GM21737 (cell line): ENCODE data around the gene KLF15.

Source experiments
- ATAC-seq: cut with Tn5 transposase; IDR thresholded peaks from one replicate; pipeline ENCODE4 v1.9.1; 2021; ENCODE audit warnings: mild to moderate bottlenecking, moderate library complexity; ENCODE audit not compliant: unreplicated experiment

Gene KLF15

DNA sequence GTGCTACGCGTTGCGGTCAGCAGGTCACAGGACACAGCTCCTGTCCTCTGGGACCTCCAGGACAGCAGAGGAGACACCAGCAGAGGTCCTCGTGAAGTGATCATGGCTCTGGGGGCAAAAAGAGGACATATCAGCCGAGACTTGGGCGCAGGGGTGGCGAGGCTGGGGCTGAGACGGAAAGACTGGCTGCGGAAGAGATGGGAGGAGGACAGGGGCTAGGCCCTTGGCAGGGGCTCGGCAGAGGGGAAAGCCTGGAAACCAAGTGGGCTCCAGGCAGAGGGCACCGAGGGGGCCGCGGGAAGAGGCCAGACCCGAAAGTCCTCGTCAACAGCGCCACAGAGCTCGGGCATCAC is 32.6 kb upstream of the KLF15 start:
- ATAC-seq: no peak

DNA sequence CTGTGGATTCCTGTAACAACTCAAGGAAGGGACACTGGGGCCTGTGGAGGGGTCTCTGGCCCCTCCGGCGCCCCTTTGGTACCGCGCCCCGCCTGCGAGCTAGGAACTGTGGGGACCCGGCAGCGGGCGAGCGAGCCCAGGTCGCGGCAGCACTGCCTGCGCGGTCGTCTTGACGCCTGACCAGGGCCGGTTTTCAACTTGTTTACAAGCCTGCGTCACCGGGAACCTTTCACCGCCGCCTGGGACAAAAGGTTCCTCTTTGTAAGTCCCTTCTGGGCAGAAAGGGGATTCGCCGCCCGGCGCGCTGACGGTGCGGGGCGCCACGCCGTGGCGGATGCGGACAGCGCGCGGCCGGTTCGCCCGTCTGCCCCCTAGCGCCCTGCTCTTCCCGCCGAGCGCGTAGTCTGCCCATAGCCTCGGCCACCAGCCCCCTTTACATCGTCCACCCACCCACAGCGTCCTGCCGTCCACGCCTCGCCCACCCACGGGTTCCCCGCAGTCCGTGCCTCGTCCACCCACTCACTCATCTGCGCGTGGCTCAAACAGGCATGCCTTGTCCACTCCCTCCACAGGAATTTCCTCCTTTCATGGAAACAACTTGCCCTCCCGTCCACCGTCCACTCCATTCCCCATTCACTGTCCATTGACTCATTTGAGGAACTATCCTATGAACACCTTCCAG is 32.0 kb upstream of the KLF15 start:
- ATAC-seq: no peak

DNA sequence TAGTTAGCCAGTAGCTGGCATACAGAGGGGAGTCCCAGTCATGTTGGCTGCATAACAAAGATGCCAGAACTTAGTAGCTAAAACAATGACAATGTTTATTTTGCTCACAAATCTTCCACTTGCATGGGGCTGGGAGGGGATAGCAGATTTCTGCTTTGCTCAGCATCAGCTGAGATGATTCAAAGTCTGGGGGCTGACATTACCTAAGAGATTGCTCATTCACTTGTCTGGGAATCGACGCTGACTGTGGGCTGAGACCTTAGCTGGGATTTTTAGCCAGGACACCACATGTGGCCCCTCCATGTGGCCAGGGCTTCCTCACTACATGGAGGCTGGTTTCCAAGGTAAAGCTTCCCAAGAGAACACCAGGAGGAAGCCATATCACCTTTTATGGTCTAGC is 24.8 kb upstream of the KLF15 start:
- no peak for ATAC-seq

DNA sequence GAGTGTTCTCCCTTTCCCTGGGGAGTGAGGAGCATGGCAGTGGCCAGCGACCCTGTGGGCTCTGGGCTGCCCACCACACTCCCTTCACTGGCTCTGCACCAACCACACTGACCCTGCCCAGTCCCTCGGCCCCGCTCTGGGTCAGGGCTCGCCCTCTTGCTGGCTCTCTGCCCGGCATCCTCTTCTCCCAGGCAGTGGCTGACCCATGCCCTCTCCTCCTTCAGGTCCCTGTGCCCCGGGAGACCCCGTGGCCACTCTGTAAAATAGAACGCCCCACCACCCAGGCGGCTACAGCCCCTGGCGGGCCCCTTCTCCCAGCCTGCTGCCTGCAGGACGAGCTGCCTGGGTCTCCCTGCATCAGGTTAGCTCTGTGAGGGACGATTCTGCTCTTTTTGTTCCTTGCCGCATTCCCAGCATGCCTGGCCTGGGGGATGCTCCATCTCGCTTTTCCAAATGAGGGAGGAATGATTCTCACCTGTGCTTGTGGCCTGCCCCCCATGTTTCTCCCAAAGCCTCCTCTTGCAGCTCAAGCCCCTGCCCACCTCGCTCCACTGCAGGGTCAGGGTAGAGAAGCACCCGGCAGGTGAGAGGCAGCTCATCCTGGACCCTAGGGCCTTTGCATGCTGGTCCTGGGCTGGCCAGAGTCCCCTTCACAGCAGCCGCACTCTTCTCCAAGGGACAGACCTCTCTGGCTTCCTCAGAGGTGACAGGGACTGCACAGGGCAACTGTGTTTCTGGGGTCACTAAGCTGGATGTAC is 23.0 kb upstream of the KLF15 start:
- no peak for ATAC-seq

DNA sequence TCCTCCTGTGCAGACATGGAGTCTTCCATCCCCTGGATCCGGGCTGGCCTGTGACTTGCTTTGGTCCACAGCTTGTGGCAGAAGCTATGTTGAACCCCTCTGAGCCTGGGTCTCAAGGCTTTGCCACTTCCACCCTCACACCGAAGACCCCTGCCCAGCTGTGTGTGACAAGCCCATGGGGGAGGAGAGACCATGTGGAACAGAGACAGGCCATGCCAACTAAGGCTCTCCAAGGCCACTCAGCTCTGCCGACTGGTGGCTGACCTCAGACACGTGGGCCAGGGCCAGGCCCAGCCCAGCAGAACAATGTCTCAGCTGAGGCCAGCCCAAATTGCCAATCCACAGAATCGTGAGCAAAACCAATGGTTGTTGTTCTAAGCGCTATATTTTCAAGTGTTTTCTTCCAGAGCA is 21.1 kb upstream of the KLF15 start:
- no peak for ATAC-seq

DNA sequence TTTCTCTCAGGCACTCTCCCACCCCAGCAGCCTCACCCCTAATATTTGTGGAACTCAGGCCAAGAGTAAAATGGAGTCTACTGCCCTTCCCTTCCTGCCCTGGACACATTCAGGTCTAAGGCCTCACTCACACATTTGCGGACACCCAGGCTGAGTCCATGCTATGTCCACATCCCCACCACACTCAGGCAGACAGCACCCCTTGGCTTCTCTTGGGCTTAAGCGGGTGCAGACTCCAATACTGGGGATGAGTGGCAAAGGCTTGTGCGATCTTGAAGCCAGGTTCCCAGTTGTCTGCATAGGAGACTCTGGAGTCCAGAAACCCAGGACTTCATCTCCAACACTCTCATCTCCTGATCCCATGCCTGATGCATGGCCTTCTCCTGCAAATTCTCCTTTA is 20.0 kb upstream of the KLF15 start:
- no peak for ATAC-seq

DNA sequence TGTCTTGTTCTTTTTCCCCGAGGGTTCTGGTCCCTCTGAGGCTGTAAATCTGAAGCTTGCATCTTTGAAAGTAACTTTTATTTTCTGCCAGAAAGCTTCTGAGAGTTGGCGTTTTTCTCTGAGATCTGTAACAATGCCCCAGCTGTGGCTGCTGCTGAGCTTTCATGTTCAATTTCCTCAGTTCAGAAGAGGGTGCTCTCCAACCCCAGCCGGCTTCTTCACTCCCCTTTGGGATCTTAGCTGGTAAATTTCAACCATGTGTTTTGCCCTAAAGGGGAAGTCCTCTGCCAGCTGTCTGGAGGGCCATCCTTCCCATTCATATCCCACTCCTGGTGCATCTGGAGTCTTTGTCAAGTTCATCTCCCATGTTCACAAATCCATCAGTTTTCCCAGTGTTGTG is 19.2 kb upstream of the KLF15 start:
- ATAC-seq: no peak

DNA sequence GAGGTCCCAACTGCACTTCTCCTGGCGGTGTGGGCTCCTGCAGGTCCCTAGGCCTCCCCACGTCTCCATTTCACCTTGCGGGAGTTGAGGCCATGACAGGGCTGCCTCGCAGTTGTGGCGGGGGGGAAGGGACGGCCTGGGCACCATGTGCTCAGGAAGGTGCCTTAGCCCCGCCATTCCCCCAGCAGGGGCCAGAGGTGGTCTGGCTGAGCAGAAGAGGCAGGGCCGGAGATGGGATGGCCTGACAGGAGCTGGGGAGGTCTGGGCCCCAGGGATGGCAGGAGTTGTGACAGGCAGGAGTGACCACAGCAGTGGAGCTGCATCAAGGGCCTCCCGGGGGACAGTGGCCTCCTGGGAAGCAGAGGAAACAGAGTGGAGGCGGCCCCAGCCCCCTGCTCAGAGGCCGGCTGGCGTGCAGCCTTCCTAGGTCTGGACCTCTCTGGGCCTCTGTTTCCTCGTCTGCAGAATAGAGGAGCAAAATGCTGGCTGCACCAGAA is 18.7 kb upstream of the KLF15 start:
- ATAC-seq: no peak

DNA sequence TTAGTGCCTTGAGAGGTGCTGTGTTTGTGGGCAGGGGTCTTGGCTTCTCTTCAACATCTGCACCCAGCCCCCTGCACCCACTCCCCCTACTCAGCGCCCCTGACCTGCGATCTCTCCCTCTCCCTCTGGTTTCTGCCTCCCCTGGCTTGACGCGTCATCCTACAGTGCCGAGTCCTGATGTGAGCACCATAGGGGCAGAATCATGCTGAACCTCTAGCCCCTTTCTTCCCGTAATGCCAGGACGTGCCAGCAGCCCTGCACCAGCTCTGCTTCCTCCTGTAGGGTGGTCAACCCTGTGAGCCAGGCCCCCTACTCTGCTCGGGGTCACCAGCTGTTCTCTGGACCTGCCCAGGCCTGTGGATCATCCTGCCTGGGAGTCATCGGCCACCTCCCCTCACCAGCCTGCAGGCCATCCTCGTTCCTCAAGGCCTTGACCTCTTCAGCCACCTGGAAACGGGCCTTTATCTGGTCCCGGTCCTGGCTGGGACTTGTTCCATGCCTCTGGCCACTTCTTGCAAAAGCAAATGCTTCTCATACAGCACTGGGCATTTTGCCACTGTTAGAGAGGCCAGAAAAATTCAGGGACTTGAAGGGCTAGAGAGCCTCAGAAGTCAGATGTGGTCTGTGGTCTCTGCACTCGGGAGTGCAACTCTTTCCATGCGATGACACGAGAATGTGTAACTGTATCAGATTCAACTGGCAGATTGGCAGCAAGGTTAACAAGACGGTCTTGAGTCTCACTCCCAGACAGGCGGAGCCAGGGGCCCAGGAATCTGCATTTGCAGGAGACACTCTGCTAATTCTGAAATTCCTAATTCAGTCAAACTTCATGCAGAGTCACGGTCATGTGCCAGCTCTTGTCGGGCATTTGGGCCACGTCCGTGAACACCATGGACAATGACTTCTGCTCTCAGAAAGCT is 16.7 kb upstream of the KLF15 start:
- ATAC-seq: no peak

DNA sequence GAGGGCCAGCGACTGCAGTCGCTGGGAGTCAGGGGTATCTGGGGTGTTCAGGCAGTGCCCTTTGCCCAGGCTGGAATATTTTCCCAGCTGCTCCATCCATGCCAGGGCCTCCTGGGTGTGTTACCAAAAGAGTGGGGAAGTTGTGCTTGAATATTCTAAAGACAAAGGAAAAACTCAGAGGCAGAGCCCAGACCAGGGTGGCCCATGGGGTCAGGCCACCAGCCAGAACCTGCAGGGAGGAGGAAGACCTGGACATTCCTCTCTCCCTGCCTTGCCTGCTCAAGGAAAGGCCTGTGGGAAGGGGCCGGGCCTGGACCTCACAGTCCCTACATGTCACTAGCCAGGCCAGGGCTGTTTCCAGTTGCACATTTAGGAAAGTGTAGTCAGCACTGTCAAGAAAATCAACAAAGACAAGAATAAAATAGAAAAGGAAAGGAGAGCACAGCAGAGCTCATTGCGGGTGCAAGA is 16.0 kb upstream of the KLF15 start:
- ATAC-seq: no peak

DNA sequence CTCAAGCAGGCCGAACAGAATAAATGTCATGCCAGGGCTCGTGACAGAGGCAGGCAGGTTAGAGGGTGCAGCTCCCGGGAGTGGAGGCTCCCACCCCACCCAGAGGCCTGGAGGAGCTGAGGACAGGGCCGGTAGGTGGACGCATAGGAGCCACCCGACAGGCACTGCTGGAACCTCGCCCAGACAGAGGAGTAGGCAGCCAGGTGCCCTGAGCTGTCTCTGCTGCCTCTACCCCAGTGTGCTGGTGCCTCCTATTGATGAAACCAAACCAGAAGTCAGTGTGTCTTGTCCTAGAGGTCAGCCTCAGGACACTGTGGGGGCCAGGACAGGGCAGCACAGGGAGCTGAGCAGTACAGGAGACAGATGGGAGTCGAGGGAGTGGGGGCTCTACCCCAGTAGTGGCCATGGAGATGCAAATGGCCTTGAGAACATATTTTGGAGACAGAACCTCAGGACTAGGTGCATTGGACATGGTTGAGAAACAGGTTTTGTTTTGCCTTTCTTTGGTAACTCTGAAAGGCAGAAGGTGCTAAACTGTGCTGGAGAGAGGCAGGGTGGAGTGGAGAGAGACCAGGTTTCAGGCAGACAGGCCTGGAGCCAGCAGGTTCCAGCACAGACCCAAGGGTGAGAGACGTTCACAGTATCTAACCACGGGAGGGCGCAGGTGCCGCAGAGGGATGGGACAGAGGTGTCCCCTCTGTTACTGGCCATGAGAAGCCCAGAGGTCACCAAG is 15.4 kb upstream of the KLF15 start:
- no peak for ATAC-seq

DNA sequence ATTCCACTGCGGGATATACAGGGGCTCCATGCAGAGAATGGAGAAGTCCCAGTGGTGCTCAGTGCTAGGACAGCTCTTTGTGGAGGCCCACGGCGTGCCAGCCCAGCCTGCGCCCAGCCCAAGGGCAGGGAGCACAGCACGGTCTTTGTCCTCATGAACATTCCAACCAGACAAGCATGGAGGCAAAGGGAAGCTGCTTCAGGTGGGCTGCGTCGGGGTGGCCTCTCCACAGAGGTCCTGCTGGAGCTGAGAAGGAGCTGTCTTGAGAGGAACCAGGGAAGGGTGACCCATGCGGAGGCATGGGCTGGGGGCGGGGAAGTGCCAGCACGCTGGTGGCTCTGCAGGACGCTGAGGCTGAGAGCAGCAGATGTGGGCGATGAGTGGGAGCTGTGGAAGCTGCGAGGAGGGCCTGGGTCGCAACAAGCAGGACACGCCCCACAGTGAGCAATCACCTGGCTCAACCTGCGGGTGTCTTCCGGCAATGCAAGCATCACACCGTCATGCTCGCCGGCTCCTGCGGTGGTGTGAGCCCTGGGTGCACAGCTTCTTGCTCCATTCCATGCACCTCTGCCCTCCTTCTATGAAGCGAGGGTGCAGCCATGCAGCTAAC is 14.0 kb upstream of the KLF15 start:
- no peak for ATAC-seq

DNA sequence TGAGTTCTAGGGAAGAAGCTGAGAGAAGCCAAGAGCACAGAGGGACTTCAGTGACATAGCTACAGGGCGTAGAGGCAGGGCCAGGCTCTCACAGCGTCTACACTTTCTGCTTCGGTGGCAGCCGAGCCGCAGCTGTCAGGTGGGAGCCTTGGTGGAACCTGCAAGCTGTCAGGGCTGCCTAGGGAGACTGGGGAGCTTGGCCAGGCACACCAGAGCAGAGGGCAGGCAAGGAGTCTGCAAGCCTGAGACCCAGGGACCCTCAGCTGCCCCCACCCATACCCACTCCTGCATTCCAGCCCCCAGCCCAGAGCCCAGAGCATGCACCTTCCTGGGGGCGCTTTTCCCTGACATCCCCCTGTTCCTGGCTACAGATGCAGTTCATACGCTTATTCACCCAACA is 13.4 kb upstream of the KLF15 start:
- ATAC-seq: no peak

DNA sequence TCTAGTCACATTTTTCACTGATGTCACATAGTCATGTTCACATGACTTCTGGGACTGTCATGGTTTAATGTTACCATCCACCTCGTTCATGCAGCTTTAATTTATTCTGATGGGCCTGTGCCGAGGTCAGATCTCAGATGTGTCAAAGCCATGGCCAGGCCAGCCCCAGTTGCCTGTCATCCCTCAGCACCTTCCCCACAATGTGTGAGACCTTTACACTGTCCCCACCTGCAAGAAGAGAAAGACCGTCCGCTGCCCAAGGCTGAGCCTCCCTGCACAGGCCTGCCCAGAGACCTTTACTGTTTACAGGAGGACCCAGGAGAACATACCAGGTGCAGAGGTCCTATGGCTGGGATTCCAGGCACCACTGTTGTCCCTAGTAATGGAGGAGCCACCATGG is 12.8 kb upstream of the KLF15 start:
- no peak for ATAC-seq

DNA sequence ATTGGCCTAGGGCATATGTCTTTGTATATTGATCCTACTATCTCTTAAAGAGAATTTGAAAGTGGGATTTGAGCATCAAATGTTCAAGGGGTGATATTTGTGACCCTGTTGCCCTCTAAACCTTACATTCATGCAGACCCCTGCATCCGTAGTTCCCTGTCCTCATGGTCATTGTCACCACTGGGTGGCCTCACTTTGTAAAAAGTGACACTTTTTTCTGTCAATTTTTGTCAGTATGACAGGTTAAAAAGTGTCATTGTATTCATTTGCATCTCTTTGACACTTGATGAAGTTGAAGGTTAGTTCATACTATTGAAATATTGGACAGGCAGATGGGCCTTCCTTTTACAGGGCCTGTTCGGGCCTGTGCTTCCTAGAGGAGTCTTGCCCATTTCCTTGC is 12.3 kb upstream of the KLF15 start:
- no peak for ATAC-seq

DNA sequence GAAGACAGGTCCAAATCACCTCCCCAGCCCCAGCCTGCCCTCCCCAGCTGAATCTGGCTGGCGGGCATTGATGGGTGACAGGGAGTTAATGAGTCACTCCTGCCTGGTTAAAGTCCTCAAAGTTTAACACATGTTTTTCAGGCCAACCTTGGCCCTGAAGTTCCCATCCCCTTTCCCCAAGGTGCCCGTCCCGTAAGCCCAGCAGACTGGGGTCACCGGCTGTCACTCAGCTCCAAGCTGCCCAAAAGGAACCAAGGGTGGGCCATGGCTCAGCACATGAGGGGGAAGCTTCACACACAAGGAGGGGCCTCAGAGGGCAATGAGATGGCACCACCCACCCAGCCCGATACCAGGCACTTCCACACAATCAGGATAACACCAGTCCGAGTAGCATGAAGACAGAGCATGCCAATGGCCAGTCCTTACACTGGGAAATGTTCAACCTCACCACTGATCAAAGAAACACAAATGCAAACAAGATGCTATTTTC is 10.2 kb upstream of the KLF15 start:
- no peak for ATAC-seq

DNA sequence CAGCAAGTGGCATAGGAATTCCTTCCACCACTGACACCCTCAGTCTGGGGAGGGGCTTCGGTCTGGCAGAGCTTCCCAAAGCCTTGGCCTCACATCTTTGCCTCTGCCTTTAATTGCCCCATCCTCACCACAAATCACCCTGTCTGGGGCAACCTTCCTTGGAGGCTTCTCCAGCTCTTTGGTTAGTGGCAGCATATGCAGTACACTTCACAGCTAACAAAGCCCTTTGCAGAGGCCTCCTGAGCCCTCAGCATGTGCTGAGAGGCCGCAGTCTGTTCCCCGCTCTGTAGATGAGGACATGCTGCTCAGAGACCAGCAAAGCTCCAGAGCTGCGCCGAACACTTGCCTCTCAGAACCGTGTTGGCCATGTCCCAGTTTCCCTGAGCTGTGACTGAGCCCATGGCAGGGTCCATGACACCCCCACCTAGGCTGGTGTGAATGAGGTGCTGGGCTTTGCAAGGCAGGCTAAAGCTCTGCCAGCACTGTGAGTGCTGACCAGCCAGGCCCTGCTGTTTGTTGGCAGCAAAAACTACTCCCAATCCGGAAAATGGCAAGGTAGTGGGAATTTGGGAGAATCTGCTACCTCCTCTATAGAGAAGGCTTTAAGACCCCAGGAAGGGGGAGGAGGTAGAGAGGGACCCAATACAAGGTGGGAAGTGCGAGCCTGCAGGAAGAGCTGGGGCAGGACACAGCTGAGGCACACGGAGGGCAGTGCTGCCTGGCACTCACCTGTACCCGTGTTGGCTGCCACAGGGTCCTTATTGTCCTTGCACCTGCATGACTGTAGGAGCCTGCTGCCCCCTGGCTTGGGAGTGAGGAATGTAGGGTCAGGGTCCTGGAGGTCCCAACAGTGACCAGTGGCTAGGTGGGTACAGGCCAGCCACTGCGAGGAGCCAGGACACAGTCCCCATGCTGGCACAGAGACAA is 8.4 kb upstream of the KLF15 start:
- ATAC-seq: no peak

DNA sequence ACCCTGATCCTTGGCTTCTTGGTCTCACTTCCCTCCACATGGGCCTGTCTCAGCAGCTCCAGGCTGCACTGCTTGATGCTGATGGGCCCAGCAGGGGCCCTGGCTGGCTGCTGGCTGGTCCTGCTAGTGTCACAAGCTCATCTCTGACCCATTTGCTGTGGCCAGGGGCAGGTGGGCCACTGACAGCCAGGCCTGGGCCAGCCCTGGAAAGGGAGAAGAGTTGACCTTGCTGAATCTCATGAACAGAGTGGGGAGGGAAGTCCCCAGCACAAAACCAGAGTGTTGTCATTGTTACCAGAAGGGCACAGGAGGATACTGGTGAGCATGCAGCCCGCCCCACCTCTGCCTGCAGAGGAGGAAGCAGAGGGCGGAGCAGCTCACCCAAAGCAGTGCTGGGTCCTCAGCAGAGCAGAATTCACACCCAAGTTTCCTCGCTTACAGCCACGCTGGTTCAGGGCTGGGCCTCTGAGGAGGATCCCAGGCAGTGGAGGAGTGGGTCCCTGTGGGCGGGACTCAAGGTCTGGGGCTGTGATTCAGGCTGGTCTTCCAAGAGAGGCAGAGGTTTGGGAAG is 7.6 kb upstream of the KLF15 start:
- no peak for ATAC-seq
